ENCODE measurements around the gene BCDIN3D. TPM values are rescaled to one million over a fixed set of nuclear protein-coding genes. Genes with fewer than 3 reads are reported as not detected.
"Not testable (repeated sequence)": the region's sequence is repeated elsewhere in the genome, so short reads cannot be mapped to it uniquely, and the experiment has no call there.

BCDIN3D gene
- total and polyA plus RNA-seq, 8 donors = 2.0 to 4.8 (median 2.9) TPM

DNA sequence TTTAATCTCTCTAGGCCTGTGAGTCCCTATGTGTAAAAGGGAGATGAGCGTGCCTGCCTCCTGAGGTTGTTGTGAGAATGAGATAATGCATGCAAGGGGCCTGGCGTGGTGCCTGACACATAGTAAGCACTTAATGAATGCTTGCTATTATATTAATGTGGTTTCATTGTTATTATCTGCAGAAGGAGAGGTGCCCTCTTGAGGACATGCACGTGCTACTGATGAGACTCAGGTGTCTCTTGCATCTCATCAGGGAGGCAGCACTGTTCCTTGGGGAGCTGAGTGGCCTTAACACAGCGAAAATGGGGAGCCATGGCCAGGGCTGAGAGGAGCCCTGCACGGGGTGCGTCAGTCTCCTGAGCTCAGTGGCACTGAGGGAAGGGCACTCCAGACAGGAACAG lies 29.9 kb upstream of the BCDIN3D start:
- Histone ChIP-seq H3K27me3 (no peaks in the 10 kb centered on the region), H3K4me3 (no peak overlapping the region), H3K4me1 (peaks cover 0 to 7% (median under 1%) of the 10 kb centered on the region in 3 donors), H3K36me3 (no peaks in the 10 kb centered on the region), H3K27ac (no peak overlapping the region), H3K9me3 (no peaks in the 10 kb centered on the region)
- DNase-seq (peak in 1 of 6 donors; percentile 30), FAIRE-seq (no peak), ATAC-seq (no peak)
- TF ChIP-seq, protein P1, sequence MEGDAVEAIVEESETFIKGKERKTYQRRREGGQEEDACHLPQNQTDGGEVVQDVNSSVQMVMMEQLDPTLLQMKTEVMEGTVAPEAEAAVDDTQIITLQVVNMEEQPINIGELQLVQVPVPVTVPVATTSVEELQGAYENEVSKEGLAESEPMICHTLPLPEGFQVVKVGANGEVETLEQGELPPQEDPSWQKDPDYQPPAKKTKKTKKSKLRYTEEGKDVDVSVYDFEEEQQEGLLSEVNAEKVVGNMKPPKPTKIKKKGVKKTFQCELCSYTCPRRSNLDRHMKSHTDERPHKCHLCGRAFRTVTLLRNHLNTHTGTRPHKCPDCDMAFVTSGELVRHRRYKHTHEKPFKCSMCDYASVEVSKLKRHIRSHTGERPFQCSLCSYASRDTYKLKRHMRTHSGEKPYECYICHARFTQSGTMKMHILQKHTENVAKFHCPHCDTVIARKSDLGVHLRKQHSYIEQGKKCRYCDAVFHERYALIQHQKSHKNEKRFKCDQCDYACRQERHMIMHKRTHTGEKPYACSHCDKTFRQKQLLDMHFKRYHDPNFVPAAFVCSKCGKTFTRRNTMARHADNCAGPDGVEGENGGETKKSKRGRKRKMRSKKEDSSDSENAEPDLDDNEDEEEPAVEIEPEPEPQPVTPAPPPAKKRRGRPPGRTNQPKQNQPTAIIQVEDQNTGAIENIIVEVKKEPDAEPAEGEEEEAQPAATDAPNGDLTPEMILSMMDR (IDR thresholded peaks at IDR 0.05) = no peak
- 70 to 82% methylated on average over 6 of the region's 6 CpGs for WGBS, 2 donors
- intact Hi-C loops (cut with DNase I) = no loop called here

DNA sequence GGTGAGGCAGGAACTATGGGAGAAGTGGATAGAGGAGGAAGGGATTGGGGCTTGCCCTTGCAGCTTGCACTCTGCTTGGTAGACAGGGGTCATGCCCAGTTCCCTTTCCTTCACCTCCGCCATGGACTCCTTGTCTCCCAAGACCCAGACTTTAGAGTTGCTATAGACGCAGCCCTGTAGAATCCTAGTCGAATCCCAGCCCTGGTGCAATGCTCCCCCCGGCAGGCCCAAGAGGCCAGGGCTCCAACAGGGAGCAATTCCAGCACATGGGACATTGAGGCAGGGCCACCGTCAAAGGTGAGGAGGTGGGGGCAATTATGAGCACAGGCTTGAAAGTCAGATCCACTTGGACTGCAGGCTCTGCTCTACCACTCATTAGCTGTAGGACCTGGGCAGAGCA lies 29.5 kb upstream of the BCDIN3D start:
- intact Hi-C loops (cut with DNase I) = no loop called here
- TF ChIP-seq, protein P1 (IDR thresholded peaks at IDR 0.05) = no peak
- Histone ChIP-seq H3K9me3 (no peaks in the 10 kb centered on the region), H3K27ac (no peak overlapping the region), H3K36me3 (no peaks in the 10 kb centered on the region), H3K4me3 (no peak overlapping the region), H3K27me3 (no peaks in the 10 kb centered on the region), H3K4me1 (peaks cover 3 to 11% (median 3%) of the 10 kb centered on the region in 3 donors)
- ATAC-seq (no peak), FAIRE-seq (no peak), DNase-seq (peak in 1 of 6 donors; percentile 24)
- 83 to 85% methylated on average over 5 of the region's 5 CpGs for WGBS, 2 donors

DNA sequence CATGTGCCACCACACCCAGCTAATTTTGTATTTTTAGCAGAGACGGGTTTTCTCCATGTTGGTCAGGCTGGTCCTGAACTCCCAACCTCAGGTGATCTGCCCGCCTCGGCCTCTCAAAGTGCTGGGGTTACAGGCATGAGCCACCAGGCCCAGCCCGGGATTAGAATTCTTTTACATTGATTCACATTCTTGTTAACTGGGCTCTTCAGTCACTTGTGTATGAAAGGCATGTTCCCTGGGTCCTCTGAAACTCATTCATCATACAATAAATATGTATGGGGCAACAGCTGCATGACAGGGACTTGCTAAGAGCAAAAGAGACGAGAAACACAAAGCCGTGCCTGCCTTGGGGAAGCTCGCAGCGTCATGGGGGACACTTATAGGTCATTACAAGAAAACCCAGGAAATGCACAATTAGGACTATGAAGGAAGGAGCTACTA lies 28.9 kb upstream of the BCDIN3D start:
- H3K36me3 ChIP-seq; FAIRE-seq; DNase-seq; H3K27me3 ChIP-seq; H3K4me3 ChIP-seq; H3K9me3 ChIP-seq; ATAC-seq; intact Hi-C loops (cut with DNase I); H3K27ac ChIP-seq: not testable (repeated sequence)
- H3K4me1 ChIP-seq = peaks cover 3 to 12% (median 5%) of the 10 kb centered on the region in 3 donors
- WGBS, 2 donors = 84 to 89% methylated on average over 8 of the region's 8 CpGs

DNA sequence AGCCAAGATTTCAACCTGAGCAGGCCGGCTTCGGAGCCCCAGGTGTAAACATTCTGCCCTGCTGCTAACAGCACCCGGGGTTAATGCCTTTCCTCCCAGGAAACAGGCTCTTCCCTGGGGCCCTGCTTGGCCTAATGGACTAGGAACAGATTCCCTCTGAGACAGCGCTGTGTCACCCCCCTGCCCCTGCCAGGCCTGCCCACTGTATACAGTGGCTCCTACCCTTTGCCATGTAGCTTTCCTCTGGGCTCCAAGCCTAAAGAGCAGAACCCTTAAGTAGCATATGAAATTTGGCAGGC lies 28.3 kb upstream of the BCDIN3D start:
- Histone ChIP-seq H3K9me3 (no peaks in the 10 kb centered on the region), H3K27ac (no peak overlapping the region), H3K4me3 (no peak overlapping the region), H3K27me3 (no peaks in the 10 kb centered on the region), H3K4me1 (peaks cover 3 to 12% (median 5%) of the 10 kb centered on the region in 3 donors), H3K36me3 (no peaks in the 10 kb centered on the region)
- TF ChIP-seq, protein P1 (IDR thresholded peaks at IDR 0.05) = no peak
- ATAC-seq = no peak
- FAIRE-seq = no peak
- intact Hi-C loops (cut with DNase I) = no loop called here
- WGBS, 2 donors = 76 to 82% methylated on average over 4 of the region's 4 CpGs
- DNase-seq = peak in 1 of 6 donors; percentile 12

DNA sequence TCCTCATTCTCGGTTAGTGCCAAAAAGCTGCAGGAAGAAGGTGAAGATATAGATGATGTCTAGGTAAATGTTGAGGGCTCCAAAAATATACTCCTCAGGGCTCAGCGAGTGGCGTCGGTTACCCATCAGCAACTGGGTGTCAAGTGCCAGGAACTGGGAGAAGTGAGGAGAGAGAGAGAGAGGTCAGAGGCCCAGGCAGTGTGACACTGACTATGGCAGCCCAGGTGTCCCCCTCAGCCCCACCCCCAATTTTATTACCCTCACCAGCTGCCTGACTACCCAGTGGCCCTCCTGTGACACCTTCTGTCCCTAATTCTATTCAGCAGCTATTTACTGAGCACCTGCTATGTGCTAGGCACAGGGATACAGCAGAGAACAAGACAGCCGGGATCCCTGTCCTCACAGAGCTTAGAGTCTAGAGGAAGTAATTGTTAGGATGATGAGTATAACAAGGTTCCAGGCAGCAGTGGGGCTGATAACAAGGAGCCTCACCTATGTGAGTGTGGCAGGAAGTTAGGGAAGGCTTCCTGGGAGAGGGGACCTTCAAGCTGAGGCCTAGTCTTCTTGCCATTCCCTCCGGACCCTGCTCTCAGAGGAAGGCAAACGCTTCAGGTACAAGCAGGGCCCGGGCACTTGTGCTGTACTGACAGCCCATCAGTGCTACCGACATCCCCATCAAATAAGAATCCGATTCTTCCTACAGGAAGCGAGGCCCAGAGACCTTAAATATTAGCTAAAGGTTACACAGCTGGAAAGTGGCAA lies 27.8 kb upstream of the BCDIN3D start:
- peaks cover 3 to 12% (median 5%) of the 10 kb centered on the region in 3 donors for H3K4me1 ChIP-seq
- DNase-seq = no peak
- no peaks in the 10 kb centered on the region for H3K36me3 ChIP-seq
- no peak for FAIRE-seq
- TF ChIP-seq, protein P1 (IDR thresholded peaks at IDR 0.05) = no peak
- intact Hi-C loops (cut with DNase I) = no loop called here
- H3K4me3 ChIP-seq = no peak overlapping the region
- H3K27me3 ChIP-seq = no peaks in the 10 kb centered on the region
- no peak overlapping the region for H3K27ac ChIP-seq
- 88 to 91% methylated on average over 11 of the region's 11 CpGs for WGBS, 2 donors
- no peaks in the 10 kb centered on the region for H3K9me3 ChIP-seq
- ATAC-seq = no peak

Data from pancreas (tissue), 10 donors.